MM.1S (cell line): Measurements from ENCODE around the gene PTPN1.

Experiments
- DNase-seq: peaks from one replicate; pipeline ENCODE4 v3.0.0-alpha.2; 2015
- H2AFZ ChIP-seq: fragments of 300-600 bp; sonication (generic); 2 replicates; pipeline ENCODE4 v1.6.0; 2016; ENCODE audit warnings: antibody characterized with exemption, low read length
- H3F3A ChIP-seq: fragments of 300-600 bp; sonication (generic); 2 replicates; pipeline ENCODE4 v1.6.1; 2016; ENCODE audit warnings: mild to moderate bottlenecking, antibody characterized with exemption, low read length, moderate library complexity, mixed read lengths; ENCODE audit not compliant: insufficient read depth
- H3K27ac ChIP-seq: fragments of 300-600 bp; sonication (generic); 2 replicates; pipeline ENCODE4 v1.5.1; 2016; ENCODE audit warnings: mild to moderate bottlenecking, low read length
- H3K27me3 ChIP-seq: fragments of 300-600 bp; sonication (generic); replicated peaks from 2 replicates; pipeline ENCODE4 v1.6.0; 2016; ENCODE audit warnings: low read length; ENCODE audit not compliant: insufficient read depth
- H3K36me3 ChIP-seq: fragments of 300-600 bp; sonication (generic); replicated peaks from 2 replicates; pipeline ENCODE4 v1.6.1; 2016; ENCODE audit warnings: mild to moderate bottlenecking, low read length, mixed read lengths; ENCODE audit not compliant: insufficient read depth
- H3K4me1 ChIP-seq: fragments of 300-600 bp; sonication (generic); 2 replicates; pipeline ENCODE4 v1.6.1; 2016; ENCODE audit warnings: low read length, mixed read lengths
- H3K4me2 ChIP-seq: fragments of 300-600 bp; sonication (generic); 2 replicates; pipeline ENCODE4 v1.6.0; 2016; ENCODE audit warnings: low read depth, low read length
- H3K4me3 ChIP-seq: fragments of 300-600 bp; sonication (generic); 2 replicates; pipeline ENCODE4 v1.5.1; 2016; ENCODE audit warnings: low read length, mixed read lengths
- H3K79me2 ChIP-seq: fragments of 300-600 bp; sonication (generic); 2 replicates; pipeline ENCODE4 v1.6.1; 2016; ENCODE audit warnings: mixed run types, low read length, mixed read lengths
- H3K9ac ChIP-seq: fragments of 300-600 bp; sonication (generic); 2 replicates; pipeline ENCODE4 v1.6.1; 2016; ENCODE audit warnings: low read length, mixed read lengths
- H3K9me2 ChIP-seq: fragments of 300-600 bp; sonication (generic); replicated peaks from 2 replicates; pipeline ENCODE4 v1.6.1; 2016; ENCODE audit warnings: mild to moderate bottlenecking, low read length, mixed read lengths; ENCODE audit not compliant: insufficient read depth
- H3K9me3 ChIP-seq: fragments of 300-600 bp; sonication (generic); replicated peaks from 2 replicates; pipeline ENCODE4 v1.6.1; 2016; ENCODE audit warnings: mild to moderate bottlenecking, low read length, mixed read lengths; ENCODE audit not compliant: insufficient read depth
- H4K20me1 ChIP-seq: fragments of 300-600 bp; sonication (generic); 2 replicates; pipeline ENCODE4 v1.6.1; 2016; ENCODE audit warnings: mild to moderate bottlenecking, low read length, moderate library complexity, mixed read lengths; ENCODE audit not compliant: insufficient read depth
- CTCF ChIP-seq: fragments of 300-600 bp; sonication (generic); IDR thresholded peaks from 2 replicates; pipeline ENCODE4 v1.5.1; 2016; ENCODE audit warnings: antibody characterized with exemption, low read length, mixed read lengths
- EZH2 ChIP-seq: fragments of 300-600 bp; sonication (generic); optimal IDR thresholded peaks from 2 replicates; pipeline ENCODE3; 2017; ENCODE audit warnings: low read depth, mild to moderate bottlenecking, antibody characterized with exemption, low read length, mixed read lengths
- EZH2phosphoT487 ChIP-seq: fragments of 300-600 bp; sonication (generic); IDR thresholded peaks from 2 replicates; pipeline ENCODE4 v1.6.1; 2018; ENCODE audit warnings: antibody characterized with exemption, low read length

PTPN1 gene

DNA sequence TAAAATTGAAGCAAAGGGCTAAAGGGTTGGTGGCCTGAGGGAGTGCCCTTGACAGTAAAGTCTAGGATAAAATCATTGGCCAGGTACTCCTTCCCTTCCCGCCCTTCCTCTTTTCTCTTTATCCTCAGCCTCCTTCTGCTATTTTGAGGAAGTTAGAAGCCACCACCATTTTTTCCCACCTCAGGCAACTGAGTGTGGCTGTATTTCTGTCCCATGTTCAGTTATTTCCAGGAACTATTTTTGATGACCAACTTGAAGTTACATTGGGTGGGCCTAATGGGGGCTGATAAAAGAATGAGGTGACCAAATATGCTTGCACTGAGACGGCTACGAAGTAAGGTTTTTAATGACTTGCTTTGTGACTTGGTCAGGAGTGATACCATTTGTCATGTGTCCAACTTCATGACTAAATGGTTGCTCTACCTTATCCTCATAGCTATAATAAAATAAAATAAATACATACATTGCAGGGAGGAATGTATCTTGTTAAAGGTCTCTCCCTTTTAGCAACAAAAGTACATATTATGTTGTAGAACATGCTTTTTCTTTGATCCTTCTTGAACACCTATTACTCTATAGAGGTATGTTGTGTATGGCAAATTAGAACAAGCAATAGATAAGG, 12.0 kb downstream of the PTPN1 start:
- Histone ChIP-seq H3F3A (no peaks in the 10 kb centered on the region), H3K9me2 (no peaks in the 10 kb centered on the region), H2AFZ (no peak overlapping the region), H3K4me2 (no peak overlapping the region), H3K36me3 (no peaks in the 10 kb centered on the region), H3K4me3 (no peak overlapping the region), H3K4me1 (peaks cover 19% of the 10 kb centered on the region), H3K9ac (no peak overlapping the region), H4K20me1 (peaks cover 6% of the 10 kb centered on the region; the same call in 1 of the 2 replicates), H3K27me3 (no peaks in the 10 kb centered on the region), H3K27ac (no peak overlapping the region), H3K79me2 (peaks cover 88% of the 10 kb centered on the region), H3K9me3 (no peaks in the 10 kb centered on the region)
- DNase-seq = no peak
- TF ChIP-seq EZH2phosphoT487 (no peak), CTCF (no peak), EZH2 (no peak)

DNA sequence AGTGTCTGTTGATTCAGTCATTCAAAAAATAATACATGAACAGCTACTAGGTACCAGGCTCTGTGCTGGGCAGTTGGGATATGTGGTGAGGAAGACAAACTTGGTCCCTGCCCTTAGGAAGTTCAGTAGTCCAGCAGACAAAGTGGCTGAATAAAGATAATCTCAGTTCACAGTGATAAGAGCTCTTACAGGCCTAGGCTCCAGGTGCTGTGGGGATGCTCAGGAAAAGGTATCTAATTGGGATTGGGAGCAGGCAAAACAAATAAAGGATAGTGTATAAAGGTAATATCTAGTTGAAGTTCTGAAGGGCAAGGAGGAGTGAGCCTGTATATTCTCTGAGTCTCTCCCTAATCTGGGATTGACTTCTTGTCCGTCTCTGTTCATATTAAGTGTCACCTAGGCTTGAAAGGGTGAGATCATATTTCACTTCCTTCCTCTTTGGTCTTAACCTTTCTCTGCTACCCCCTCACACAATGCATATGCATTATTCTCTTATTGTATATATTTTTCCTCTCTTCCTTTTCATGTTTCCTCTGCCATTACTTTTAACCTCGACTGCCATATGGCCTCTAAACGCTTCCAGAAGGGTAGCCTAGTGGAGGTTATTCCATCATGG, 13.5 kb downstream of the PTPN1 start:
- no peak overlapping the region for H2AFZ ChIP-seq
- no peak overlapping the region for H3K4me3 ChIP-seq
- no peaks in the 10 kb centered on the region for H3F3A ChIP-seq
- H3K27ac ChIP-seq = no peak overlapping the region; the same call in 1 of the 2 replicates
- H3K9me2 ChIP-seq = no peaks in the 10 kb centered on the region
- no peak overlapping the region for H3K9ac ChIP-seq
- DNase-seq = no peak
- H3K27me3 ChIP-seq = no peaks in the 10 kb centered on the region
- H4K20me1 ChIP-seq = no peaks in the 10 kb centered on the region; the same call in 1 of the 2 replicates
- TF ChIP-seq EZH2phosphoT487 (no peak), CTCF (no peak), EZH2 (no peak)
- no peak overlapping the region for H3K4me2 ChIP-seq
- H3K4me1 ChIP-seq = peaks cover 15% of the 10 kb centered on the region
- H3K79me2 ChIP-seq = peaks cover 85% of the 10 kb centered on the region
- H3K36me3 ChIP-seq = no peaks in the 10 kb centered on the region
- H3K9me3 ChIP-seq = no peaks in the 10 kb centered on the region

- no peak for DNase-seq
- Histone ChIP-seq H3K4me1 (peaks cover 5% of the 10 kb centered on the region), H3F3A (no peaks in the 10 kb centered on the region), H3K36me3 (no peaks in the 10 kb centered on the region), H3K27ac (no peak overlapping the region), H3K9me2 (no peaks in the 10 kb centered on the region), H4K20me1 (peaks cover 6% of the 10 kb centered on the region; the same call in 1 of the 2 replicates), H2AFZ (no peak overlapping the region), H3K9ac (no peak overlapping the region), H3K27me3 (no peaks in the 10 kb centered on the region), H3K9me3 (no peaks in the 10 kb centered on the region), H3K4me3 (no peak overlapping the region), H3K4me2 (no peak overlapping the region), H3K79me2 (peaks cover 81% of the 10 kb centered on the region)
- TF ChIP-seq EZH2phosphoT487 (no peak), CTCF (no peak), EZH2 (no peak)
Measured at GRCh38 chr20:50525681-50526080, 15.5 kb downstream of the PTPN1 start.
